HEK293 (cell line): ENCODE measurements around the gene ANTXR2.

Experiments used
- CTCF ChIA-PET: fragments of 350-600 bp; formaldehyde crosslinking; extraction: SDS; loops from one replicate; lab custom pipeline; 2021; ENCODE audit warnings: antibody characterized with exemption; lab: Yijun Ruan, JAX
- POLR2A ChIA-PET: fragments of 300-600 bp; formaldehyde crosslinking; extraction: SDS; loops from one replicate; lab custom pipeline; 2020; ENCODE audit warnings: antibody characterized with exemption, inconsistent platforms; lab: Yijun Ruan, JAX
- H3K27ac ChIP-seq: fragments of 200-500 bp; sonication (Bioruptor generic); 2 replicates; pipeline ENCODE4 v1.5.1; 2014; ENCODE audit warnings: low read depth, low read length, control low read depth, inconsistent platforms; ENCODE audit errors: extremely low read depth
- H3K36me3 ChIP-seq, 2 experiments: fragments of 200-500 bp in 1 of 2; sonication (Bioruptor generic) in 1 of 2; 1 replicate in 1 of 2; 2 replicates in 1 of 2; pipeline ENCODE4 v1.5.1; 2014 to 2017; ENCODE audit warnings: inconsistent platforms in 2 of 2, low read length in 2 of 2; ENCODE audit not compliant: control insufficient read depth in 2 of 2, insufficient read depth in 1 of 2
- H3K4me1 ChIP-seq: fragments of 200-500 bp; sonication (Bioruptor generic); 2 replicates; pipeline ENCODE4 v1.5.1; 2014; ENCODE audit warnings: mild to moderate bottlenecking, low read length, inconsistent platforms; ENCODE audit not compliant: control insufficient read depth, insufficient read depth
- H3K4me3 ChIP-seq: 2 replicates; pipeline ENCODE4 v1.5.1; 2011; ENCODE audit warnings: low read depth, mild to moderate bottlenecking, control low read depth, low read length, moderate library complexity
- H3K9me3 ChIP-seq: fragments of 200-500 bp; sonication (Bioruptor generic); 2 replicates; pipeline ENCODE4 v1.5.1; 2014; ENCODE audit warnings: low read depth, low read length, inconsistent platforms; ENCODE audit not compliant: control insufficient read depth, insufficient read depth
- EGR2 ChIP-seq: fragments of 450-650 bp; formaldehyde crosslinking; IDR thresholded peaks from 2 replicates; pipeline ENCODE4 v1.5.1; 2016; ENCODE audit warnings: low read depth, missing biosample characterization, missing genetic modification characterization
- PRDM2 ChIP-seq: fragments of 450-650 bp; formaldehyde crosslinking; IDR thresholded peaks from 2 replicates; pipeline ENCODE4 v1.5.1; 2016; ENCODE audit warnings: missing biosample characterization, missing genetic modification characterization, borderline replicate concordance
- ZNF132 ChIP-seq: fragments of 450-650 bp; formaldehyde crosslinking; IDR thresholded peaks from 2 replicates; pipeline ENCODE4 v1.5.1; 2017; ENCODE audit warnings: missing biosample characterization, missing genetic modification characterization, borderline replicate concordance
- ZNF157 ChIP-seq: fragments of 450-650 bp; formaldehyde crosslinking; IDR thresholded peaks from 2 replicates; pipeline ENCODE4 v1.5.1; 2016; ENCODE audit warnings: missing biosample characterization, missing genetic modification characterization
- ZNF223 ChIP-seq: fragments of 450-650 bp; formaldehyde crosslinking; IDR thresholded peaks from 2 replicates; pipeline ENCODE4 v1.5.1; 2016; ENCODE audit warnings: missing biosample characterization, missing genetic modification characterization
- ZNF248 ChIP-seq: fragments of 450-650 bp; formaldehyde crosslinking; IDR thresholded peaks from 2 replicates; pipeline ENCODE4 v1.5.1; 2017; ENCODE audit warnings: missing biosample characterization, missing genetic modification characterization
- ZNF473 ChIP-seq: fragments of 450-650 bp; formaldehyde crosslinking; IDR thresholded peaks from 2 replicates; pipeline ENCODE4 v1.5.1; 2017; ENCODE audit warnings: missing biosample characterization, missing genetic modification characterization
- ZNF596 ChIP-seq: fragments of 450-650 bp; IDR thresholded peaks from 2 replicates; pipeline ENCODE4 v1.5.0; 2018; ENCODE audit warnings: missing biosample characterization, mild to moderate bottlenecking, missing genetic modification characterization, moderate library complexity
- ZNF626 ChIP-seq: fragments of 450-650 bp; sonication (Bioruptor Pico); formaldehyde crosslinking; IDR thresholded peaks from 2 replicates; pipeline ENCODE4 v1.5.1; 2018; ENCODE audit warnings: missing biosample characterization, missing genetic modification characterization, inconsistent platforms
- ZNF639 ChIP-seq: fragments of 450-650 bp; formaldehyde crosslinking; IDR thresholded peaks from 2 replicates; pipeline ENCODE4 v1.5.1; 2016; ENCODE audit warnings: missing biosample characterization, missing genetic modification characterization
- ZNF792 ChIP-seq: fragments of 450-650 bp; formaldehyde crosslinking; IDR thresholded peaks from 2 replicates; pipeline ENCODE4 v1.5.1; 2016; ENCODE audit warnings: missing biosample characterization, missing genetic modification characterization
- ZNF830 ChIP-seq: fragments of 450-650 bp; IDR thresholded peaks from 2 replicates; pipeline ENCODE4 v1.5.0; 2018; ENCODE audit warnings: missing biosample characterization, missing genetic modification characterization, low read depth, mild to moderate bottlenecking, moderate library complexity
- ZSCAN23 ChIP-seq: fragments of 450-650 bp; formaldehyde crosslinking; IDR thresholded peaks from 2 replicates; pipeline ENCODE4 v1.5.1; 2016; ENCODE audit warnings: missing biosample characterization, missing genetic modification characterization
- ZSCAN4 ChIP-seq: fragments of 450-650 bp; formaldehyde crosslinking; IDR thresholded peaks from 2 replicates; pipeline ENCODE4 v1.5.1; 2017; ENCODE audit warnings: missing biosample characterization, missing genetic modification characterization

Gene ANTXR2

DNA sequence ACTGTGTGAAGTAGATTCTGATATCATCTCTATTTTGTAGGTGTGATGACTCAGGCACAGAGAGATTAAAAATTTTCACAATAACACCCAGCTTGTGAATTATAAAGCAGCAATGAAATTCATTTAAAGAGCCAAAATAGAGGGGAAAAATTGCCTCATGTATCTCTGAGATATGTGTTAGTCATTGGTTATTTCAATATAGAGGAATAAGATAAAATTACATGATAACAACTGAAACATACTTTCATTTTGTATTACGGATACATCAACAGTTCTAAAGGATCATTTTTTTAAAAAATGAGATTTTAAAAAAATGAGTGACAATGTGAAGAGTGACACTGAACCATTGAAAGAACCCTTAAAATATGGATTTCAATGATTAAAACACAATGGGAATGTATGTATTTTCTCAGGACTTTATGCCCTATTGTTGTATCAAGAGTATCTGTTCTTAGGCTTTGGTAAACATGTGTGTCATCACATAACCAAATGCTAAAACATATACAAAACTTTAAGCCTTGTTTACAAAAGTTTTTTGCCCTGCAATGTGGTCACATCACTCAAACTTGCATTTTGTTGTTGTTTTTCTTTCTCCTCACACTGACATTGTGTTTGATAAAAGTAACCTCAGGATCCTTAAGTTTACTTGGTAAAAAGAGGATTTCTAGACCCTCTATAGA is 221.3 kb downstream of the ANTXR2 start:
- CTCF ChIA-PET, result interaction anchor here (0.6 kb wide), 1 partner anchor 51 kb away, joined by 4 read pairs; no protein-coding TSS in a partner anchor
- H3K9me3 ChIP-seq, result no peaks in the 10 kb centered on the region
- no peak for TF ChIP-seq ZNF157
- no peak for TF ChIP-seq PRDM2 (tag by site-specific recombination)
- no peak for TF ChIP-seq ZNF473 (tag by site-specific recombination)
- no peak for TF ChIP-seq ZSCAN4
- no peak for TF ChIP-seq ZSCAN23 (tag by site-specific recombination)
- no peak for TF ChIP-seq ZNF792
- no peak for TF ChIP-seq ZNF596 (tag by site-specific recombination)
- no peak for TF ChIP-seq ZNF223
- no peak for TF ChIP-seq EGR2
- TF ChIP-seq ZNF830 (tag by site-specific recombination), result no peak
- TF ChIP-seq ZNF626, result no peak
- no peak for TF ChIP-seq ZNF248 (tag by site-specific recombination)
- TF ChIP-seq ZNF639 (tag by site-specific recombination), result no peak
- no peak for TF ChIP-seq ZNF132 (tag by site-specific recombination)
- TF ChIP-seq, all 188 proteins: peak for 0
- Histone ChIP-seq H3K36me3 (no peaks in the 10 kb centered on the region), H3K27ac (no peak overlapping the region), H3K4me1 (no peaks in the 10 kb centered on the region), H3K4me3 (no peak overlapping the region)
- POLR2A ChIA-PET, result no interaction called here
